Memory B cell (primary cell): ENCODE results near the gene SORCS2.

ENCODE experiments used
- ATAC-seq: fragments of 150-1000 bp; cut with Tn5 transposase; 2 replicates; pipeline ENCODE4 v1.10.0; 2021; ENCODE audit warnings: low read depth, mild to moderate bottlenecking, moderate library complexity
- DNase-seq, 2 donors: peaks; one replicate each; pipeline ENCODE4 v3.0.0; 2022; ENCODE audit warnings: low spot score in 2 of 2
- H3K27ac Mint-ChIP-seq: one replicate; pipeline ENCODE4 v1.8.0; 2022; ENCODE audit warnings: mild to moderate bottlenecking, moderate library complexity, mixed read lengths
- H3K27me3 Mint-ChIP-seq: one replicate; pipeline ENCODE4 v1.8.0; 2022; ENCODE audit warnings: mixed read lengths
- H3K36me3 Mint-ChIP-seq: one replicate; pipeline ENCODE4 v1.8.0; 2022; ENCODE audit warnings: mild to moderate bottlenecking, mixed read lengths
- H3K4me1 Mint-ChIP-seq: one replicate; pipeline ENCODE4 v1.8.0; 2022; ENCODE audit warnings: mixed read lengths
- H3K4me3 Mint-ChIP-seq: one replicate; pipeline ENCODE4 v1.8.0; 2022; ENCODE audit warnings: mild to moderate bottlenecking, moderate library complexity, mixed read lengths
- H3K9me3 Mint-ChIP-seq: one replicate; pipeline ENCODE4 v1.8.0; 2022; ENCODE audit warnings: mixed read lengths

Gene SORCS2

GRCh38 chr4:7523526-7523925 is 331.2 kb downstream of the SORCS2 start:
- H3K36me3 Mint-ChIP-seq, result no peaks in the 10 kb centered on the region
- H3K9me3 Mint-ChIP-seq, result no peaks in the 10 kb centered on the region
- H3K4me3 Mint-ChIP-seq, result no peak overlapping the region
- ATAC-seq (no peak), DNase-seq (no peak)
- peaks cover 12% of the 10 kb centered on the region for H3K27me3 Mint-ChIP-seq
- H3K4me1 Mint-ChIP-seq, result peaks cover 2% of the 10 kb centered on the region
- no peak overlapping the region for H3K27ac Mint-ChIP-seq

GRCh38 chr4:7524064-7524682 is 331.8 kb downstream of the SORCS2 start:
- Mint-ChIP-seq H3K4me3 (no peak overlapping the region), H3K4me1 (peaks cover 2% of the 10 kb centered on the region), H3K27me3 (peaks cover 13% of the 10 kb centered on the region), H3K36me3 (no peaks in the 10 kb centered on the region), H3K27ac (no peak overlapping the region), H3K9me3 (no peaks in the 10 kb centered on the region)
- no peak for ATAC-seq
- no peak for DNase-seq

DNA sequence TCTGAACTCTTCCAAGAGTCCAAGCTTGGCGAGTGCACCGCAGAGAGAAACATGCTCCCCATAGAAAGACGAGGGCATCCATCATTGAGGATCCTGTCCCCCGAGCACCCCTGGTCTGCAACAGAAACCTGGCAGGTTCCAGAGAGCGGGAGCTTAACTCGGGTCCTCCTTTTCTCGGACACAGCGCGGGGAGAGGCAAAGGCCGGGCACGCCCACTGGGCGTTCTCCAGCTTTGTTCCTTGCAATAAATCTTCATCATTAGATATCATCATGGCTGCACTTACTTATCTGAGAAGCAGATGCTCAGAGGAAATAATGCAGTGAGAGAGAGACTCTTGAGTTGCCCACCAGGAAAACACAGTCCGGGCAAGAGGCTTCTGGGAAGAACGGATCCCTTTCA is 332.5 kb downstream of the SORCS2 start:
- H3K9me3 Mint-ChIP-seq, result no peaks in the 10 kb centered on the region
- H3K27ac Mint-ChIP-seq, result no peak overlapping the region
- no peak for DNase-seq
- no peak overlapping the region for H3K4me3 Mint-ChIP-seq
- peaks cover 15% of the 10 kb centered on the region for H3K27me3 Mint-ChIP-seq
- no peak for ATAC-seq
- H3K4me1 Mint-ChIP-seq, result peaks cover 2% of the 10 kb centered on the region
- no peaks in the 10 kb centered on the region for H3K36me3 Mint-ChIP-seq

GRCh38 chr4:7526491-7526890 is 334.2 kb downstream of the SORCS2 start:
- H3K9me3 Mint-ChIP-seq, result no peaks in the 10 kb centered on the region
- no peak for ATAC-seq
- H3K4me1 Mint-ChIP-seq, result peaks cover 2% of the 10 kb centered on the region
- peaks cover 14% of the 10 kb centered on the region for H3K27me3 Mint-ChIP-seq
- no peak overlapping the region for H3K4me3 Mint-ChIP-seq
- H3K36me3 Mint-ChIP-seq, result no peaks in the 10 kb centered on the region
- H3K27ac Mint-ChIP-seq, result no peak overlapping the region
- DNase-seq, result no peak

- no peak for ATAC-seq
- no peak for DNase-seq
- H3K27ac Mint-ChIP-seq, result no peak overlapping the region
- peaks cover 2% of the 10 kb centered on the region for H3K4me1 Mint-ChIP-seq
- peaks cover 16% of the 10 kb centered on the region for H3K27me3 Mint-ChIP-seq
- no peaks in the 10 kb centered on the region for H3K36me3 Mint-ChIP-seq
- H3K4me3 Mint-ChIP-seq, result no peak overlapping the region
- H3K9me3 Mint-ChIP-seq, result no peaks in the 10 kb centered on the region
Observed at GRCh38 chr4:7526929-7527535, 334.7 kb downstream of the SORCS2 start.

DNA sequence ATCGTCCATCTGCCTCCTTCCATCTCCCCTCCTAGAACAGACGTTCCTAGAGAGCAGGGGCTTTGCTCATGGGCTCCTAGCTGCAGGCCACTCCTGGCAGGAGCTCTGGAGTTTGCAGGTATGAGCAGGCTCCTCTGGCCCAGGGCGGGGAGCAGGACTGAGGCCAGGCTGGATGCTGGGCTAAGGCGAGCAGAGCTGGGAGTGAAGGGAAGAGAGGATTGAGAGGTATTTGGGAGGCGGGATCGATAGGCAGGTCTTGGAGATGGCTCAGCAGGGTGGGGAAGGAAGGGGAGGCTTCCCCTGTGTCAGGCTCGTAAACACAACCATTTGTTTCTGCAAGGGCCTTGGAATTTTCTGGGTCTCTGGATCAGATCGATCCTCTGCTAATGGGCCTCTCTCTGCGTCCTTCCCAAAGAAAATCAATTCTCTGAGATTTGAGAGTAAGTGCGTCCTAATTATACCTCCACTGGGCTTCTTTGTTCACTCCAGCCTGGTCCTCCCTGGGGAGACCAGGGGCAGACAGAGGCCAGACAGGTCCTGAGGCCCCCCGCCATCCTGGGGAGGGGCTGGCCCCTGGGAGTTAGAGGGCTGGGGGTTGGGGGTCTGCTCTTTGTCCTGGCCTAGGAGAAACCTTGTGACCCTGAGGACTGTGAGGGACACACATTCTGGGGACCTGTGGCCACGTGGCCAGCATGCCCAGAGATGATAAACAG is 337.2 kb downstream of the SORCS2 start:
- ATAC-seq, result no peak
- DNase-seq, result no peak
- H3K36me3 Mint-ChIP-seq, result no peaks in the 10 kb centered on the region
- H3K4me3 Mint-ChIP-seq, result no peak overlapping the region
- peaks cover 2% of the 10 kb centered on the region for H3K4me1 Mint-ChIP-seq
- H3K9me3 Mint-ChIP-seq, result peaks cover 3% of the 10 kb centered on the region
- no peak overlapping the region for H3K27ac Mint-ChIP-seq
- peaks cover 16% of the 10 kb centered on the region for H3K27me3 Mint-ChIP-seq

GRCh38 chr4:7530082-7530481 is 337.7 kb downstream of the SORCS2 start:
- Mint-ChIP-seq H3K4me1 (peaks cover 2% of the 10 kb centered on the region), H3K4me3 (no peak overlapping the region), H3K27me3 (peaks cover 16% of the 10 kb centered on the region), H3K27ac (no peak overlapping the region), H3K36me3 (no peaks in the 10 kb centered on the region), H3K9me3 (peaks cover 3% of the 10 kb centered on the region)
- ATAC-seq, result no peak
- DNase-seq, result no peak

- Mint-ChIP-seq H3K4me3 (no peak overlapping the region), H3K27ac (no peak overlapping the region), H3K4me1 (no peaks in the 10 kb centered on the region), H3K9me3 (peaks cover 3% of the 10 kb centered on the region), H3K36me3 (no peaks in the 10 kb centered on the region), H3K27me3 (peaks cover 8% of the 10 kb centered on the region)
- DNase-seq, result no peak
- no peak for ATAC-seq
Observed at GRCh38 chr4:7530932-7531639, 338.7 kb downstream of the SORCS2 start.

GRCh38 chr4:7531640-7531994 is 339.3 kb downstream of the SORCS2 start:
- ATAC-seq (no peak), DNase-seq (no peak)
- no peak overlapping the region for H3K4me3 Mint-ChIP-seq
- H3K4me1 Mint-ChIP-seq, result no peaks in the 10 kb centered on the region
- no peak overlapping the region for H3K27ac Mint-ChIP-seq
- peaks cover 3% of the 10 kb centered on the region for H3K9me3 Mint-ChIP-seq
- H3K36me3 Mint-ChIP-seq, result no peaks in the 10 kb centered on the region
- peaks cover 8% of the 10 kb centered on the region for H3K27me3 Mint-ChIP-seq

DNA sequence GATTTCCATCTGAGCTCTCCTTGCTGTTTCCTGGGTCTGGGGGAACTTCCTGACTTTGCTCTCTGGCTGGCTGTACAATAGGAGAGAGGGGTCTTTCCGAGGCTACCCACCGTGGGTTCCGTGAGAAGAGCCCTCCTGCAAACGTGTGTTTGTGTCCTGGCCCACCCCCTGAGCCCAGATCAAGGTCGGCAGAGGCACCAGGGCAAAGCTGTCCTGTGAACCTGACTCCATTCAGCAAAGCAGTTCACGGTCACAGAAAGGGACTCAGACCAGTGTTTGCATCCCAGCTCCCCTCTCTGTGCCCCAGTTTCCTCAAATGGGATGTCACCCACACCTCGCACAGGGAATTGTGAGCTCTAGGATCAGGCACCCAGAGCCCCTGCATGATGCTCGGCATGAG is 339.7 kb downstream of the SORCS2 start:
- ATAC-seq (no peak), DNase-seq (no peak)
- H3K4me1 Mint-ChIP-seq, result no peaks in the 10 kb centered on the region
- no peaks in the 10 kb centered on the region for H3K36me3 Mint-ChIP-seq
- H3K4me3 Mint-ChIP-seq, result no peak overlapping the region
- H3K27me3 Mint-ChIP-seq, result peaks cover 8% of the 10 kb centered on the region
- H3K27ac Mint-ChIP-seq, result no peak overlapping the region
- H3K9me3 Mint-ChIP-seq, result peaks cover 3% of the 10 kb centered on the region

GRCh38 chr4:7533267-7533666 is 340.9 kb downstream of the SORCS2 start:
- DNase-seq (no peak), ATAC-seq (no peak)
- no peak overlapping the region for H3K27ac Mint-ChIP-seq
- no peaks in the 10 kb centered on the region for H3K4me1 Mint-ChIP-seq
- peaks cover 3% of the 10 kb centered on the region for H3K9me3 Mint-ChIP-seq
- peaks cover 8% of the 10 kb centered on the region for H3K27me3 Mint-ChIP-seq
- no peaks in the 10 kb centered on the region for H3K36me3 Mint-ChIP-seq
- H3K4me3 Mint-ChIP-seq, result no peak overlapping the region

DNA sequence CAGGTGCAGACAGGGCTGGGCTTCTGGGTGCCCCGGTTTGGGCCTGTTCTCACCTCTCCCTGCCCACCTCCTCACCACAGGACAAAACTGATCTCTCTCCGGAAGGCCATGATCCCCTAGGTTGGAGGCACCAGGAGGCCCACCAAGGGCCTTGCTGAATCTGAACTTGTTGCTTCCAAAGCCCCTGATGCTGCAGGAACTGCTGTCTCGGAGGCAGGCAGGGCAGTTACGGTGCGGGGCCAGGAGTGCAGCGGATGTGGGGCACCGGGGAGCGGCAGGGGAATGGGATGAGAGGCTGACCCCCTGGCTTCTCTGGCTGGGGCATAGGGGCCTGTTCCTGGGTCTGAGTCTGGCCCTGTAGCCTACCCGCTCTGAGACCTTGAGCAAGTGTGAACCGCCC is 342.8 kb downstream of the SORCS2 start:
- no peak overlapping the region for H3K4me3 Mint-ChIP-seq
- ATAC-seq, result no peak

GRCh38 chr4:7535619-7536018 is 343.3 kb downstream of the SORCS2 start:
- DNase-seq, result no peak
- Mint-ChIP-seq H3K27ac (no peak overlapping the region), H3K36me3 (no peaks in the 10 kb centered on the region), H3K4me3 (no peak overlapping the region), H3K9me3 (peaks cover 5% of the 10 kb centered on the region), H3K4me1 (no peaks in the 10 kb centered on the region), H3K27me3 (peaks cover 5% of the 10 kb centered on the region)
- ATAC-seq, result no peak

More for the DNA sequence above, 342.8 kb downstream of the SORCS2 start:
- Mint-ChIP-seq H3K27me3 (peaks cover 5% of the 10 kb centered on the region), H3K4me1 (no peaks in the 10 kb centered on the region), H3K27ac (no peak overlapping the region), H3K9me3 (peaks cover 5% of the 10 kb centered on the region), H3K36me3 (no peaks in the 10 kb centered on the region)
- DNase-seq, result no peak

DNA sequence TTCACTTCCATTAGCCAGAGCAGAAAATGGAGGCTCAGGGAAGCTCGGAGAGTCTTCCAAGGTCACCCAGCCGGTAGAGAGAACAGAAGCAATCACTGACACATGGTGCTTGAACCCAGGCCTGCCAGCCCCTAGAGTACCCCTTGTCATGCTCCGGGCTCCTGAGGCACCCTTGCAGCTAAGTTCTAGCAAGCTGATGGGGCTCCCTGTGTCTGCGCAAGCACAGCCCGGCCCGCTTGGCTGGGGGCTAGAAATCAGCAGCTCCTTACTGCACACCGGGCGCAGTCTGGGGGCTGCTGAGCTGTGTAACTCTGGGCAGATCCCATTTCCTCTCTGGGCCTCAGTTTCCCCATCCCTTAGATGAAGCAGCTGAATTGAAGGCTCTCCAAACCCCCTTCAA is 344.5 kb downstream of the SORCS2 start:
- ATAC-seq (no peak), DNase-seq (no peak)
- Mint-ChIP-seq H3K4me1 (no peaks in the 10 kb centered on the region), H3K27me3 (peaks cover 4% of the 10 kb centered on the region), H3K36me3 (no peaks in the 10 kb centered on the region), H3K4me3 (no peak overlapping the region), H3K27ac (no peak overlapping the region), H3K9me3 (peaks cover 5% of the 10 kb centered on the region)
